Neutrophil (primary cell): ENCODE results near the gene FPR1.

ENCODE experiments used
- H3K27ac ChIP-seq: fragments of 200-600 bp; sonication (generic); 2 replicates; pipeline ENCODE4 v1.5.1; 2016; ENCODE audit warnings: mild to moderate bottlenecking, moderate library complexity
- H3K27me3 ChIP-seq: fragments of 200-600 bp; sonication (generic); 2 replicates; pipeline ENCODE4 v1.6.0; 2016; ENCODE audit warnings: mild to moderate bottlenecking
- H3K36me3 ChIP-seq: fragments of 200-600 bp; sonication (generic); 2 replicates; pipeline ENCODE4 v1.5.1; 2017
- H3K4me1 ChIP-seq, 2 experiments: fragments of 200-600 bp in 1 of 2; sonication (generic) in 1 of 2; 1 replicate in 1 of 2; 2 replicates in 1 of 2; pipeline versions ENCODE4 v1.5.1 to v1.6.1; 2013 to 2016; ENCODE audit warnings: low read depth in 1 of 2, low read length in 1 of 2, mild to moderate bottlenecking in 1 of 2, moderate library complexity in 1 of 2; ENCODE audit not compliant: control insufficient read depth in 1 of 2, insufficient read depth in 1 of 2
- H3K4me3 ChIP-seq, 2 experiments: fragments of 200-600 bp in 1 of 2; sonication (generic) in 1 of 2; 1 replicate in 1 of 2; 2 replicates in 1 of 2; pipeline ENCODE4 v1.5.1; 2013 to 2016; ENCODE audit warnings: low read depth in 1 of 2, low read length in 1 of 2, mild to moderate bottlenecking in 1 of 2, moderate library complexity in 1 of 2
- H3K9me3 ChIP-seq: fragments of 200-600 bp; sonication (generic); 2 replicates; pipeline ENCODE4 v1.5.1; 2016
- CTCF ChIP-seq: fragments of 200-600 bp; sonication (generic); IDR thresholded peaks from 2 replicates; pipeline ENCODE4 v1.5.1; 2016; ENCODE audit warnings: antibody characterized with exemption

FPR1 gene

GRCh38 chr19:51699170-51699569 is 52.5 kb downstream of the FPR1 start:
- Histone ChIP-seq H3K27me3 (peaks cover 66% of the 10 kb centered on the region), H3K9me3 (no peaks in the 10 kb centered on the region), H3K4me1 (peaks cover 18 to 25% of the 10 kb centered on the region in 2 experiments), H3K36me3 (no peaks in the 10 kb centered on the region), H3K27ac (no peak overlapping the region), H3K4me3 (no peak overlapping the region)
- no peak for TF ChIP-seq CTCF

- Histone ChIP-seq H3K27ac (no peak overlapping the region), H3K27me3 (peaks cover 72% of the 10 kb centered on the region), H3K4me1 (peaks cover 15 to 18% of the 10 kb centered on the region in 2 experiments), H3K9me3 (no peaks in the 10 kb centered on the region), H3K4me3 (no peak overlapping the region), H3K36me3 (no peaks in the 10 kb centered on the region)
- no peak for TF ChIP-seq CTCF
Observed at GRCh38 chr19:51698296-51698695, 53.4 kb downstream of the FPR1 start.

GRCh38 chr19:51697169-51697776 is 54.4 kb downstream of the FPR1 start:
- H3K4me1 ChIP-seq: peaks cover 4 to 7% of the 10 kb centered on the region in 2 experiments
- no peak for TF ChIP-seq CTCF
- H3K27me3 ChIP-seq: peaks cover 72% of the 10 kb centered on the region
- H3K9me3 ChIP-seq: no peaks in the 10 kb centered on the region
- H3K4me3 ChIP-seq: no peak overlapping the region
- H3K36me3 ChIP-seq: no peaks in the 10 kb centered on the region
- no peak overlapping the region for H3K27ac ChIP-seq

GRCh38 chr19:51696606-51697005 is 55.1 kb downstream of the FPR1 start:
- Histone ChIP-seq H3K4me3 (no peak overlapping the region), H3K36me3 (no peaks in the 10 kb centered on the region), H3K9me3 (no peaks in the 10 kb centered on the region), H3K27me3 (peaks cover 72% of the 10 kb centered on the region), H3K4me1 (peaks cover 0 to under 1% of the 10 kb centered on the region in 2 experiments), H3K27ac (no peak overlapping the region)
- TF ChIP-seq CTCF: no peak
